Stomach (tissue), 9 donors: Measurements from ENCODE around the gene DCANP1. TPM values are rescaled to one million over a fixed set of nuclear protein-coding genes. Genes with fewer than 3 reads are reported as not detected.

Experiments
- DNase-seq, 2 donors: peaks; one replicate each; pipeline versions ENCODE4 v3.0.0 to v3.0.0-alpha.2; 2013 to 2019
- H3K27ac ChIP-seq, 5 donors: fragments of 200-600 bp in 4 of 5; sonication (generic) in 4 of 5; one replicate each; pipeline ENCODE4 v1.5.1; 2013 to 2019; ENCODE audit warnings: mild to moderate bottlenecking in 1 of 5, moderate library complexity in 1 of 5
- H3K27me3 ChIP-seq, 3 donors: fragments of 200-600 bp; sonication (generic); one replicate each; pipeline ENCODE4 v1.5.1; 2017 to 2019; ENCODE audit warnings: mixed run types in 1 of 3
- H3K36me3 ChIP-seq, 4 donors: fragments of 200-600 bp; sonication (generic); 1 replicate in 3 of 4; 2 replicates in 1 of 4; pipeline ENCODE4 v1.5.1; 2016 to 2019
- H3K4me1 ChIP-seq, 4 donors: fragments of 200-600 bp; sonication (generic); one replicate each; pipeline ENCODE4 v1.5.1; 2016 to 2019
- H3K4me3 ChIP-seq, 4 donors: fragments of 200-600 bp; sonication (generic) in 3 of 4; one replicate each; pipeline ENCODE4 v1.5.1; 2016 to 2019; ENCODE audit warnings: mild to moderate bottlenecking in 1 of 4
- H3K9me3 ChIP-seq, 4 donors: fragments of 200-600 bp; sonication (generic); one replicate each; pipeline ENCODE4 v1.5.1; 2016 to 2019
- CTCF ChIP-seq, 7 experiments: fragments of 450-650 bp in 4 of 7; fragments of 200-600 bp in 3 of 7; sonication (generic) in 3 of 7; IDR thresholded peaks; one replicate each; pipeline ENCODE4 v1.5.1; 2016 to 2019; ENCODE audit warnings: antibody characterized with exemption in 7 of 7, control low read depth in 2 of 7, mild to moderate bottlenecking in 1 of 7
- EP300 ChIP-seq: sonication (generic); formaldehyde crosslinking; IDR thresholded peaks from one replicate; pipeline ENCODE4 v1.6.1; 2017; ENCODE audit warnings: antibody characterized with exemption
- POLR2A ChIP-seq, 4 donors: fragments of 450-650 bp; IDR thresholded peaks; one replicate each; pipeline ENCODE4 v1.6.1; 2016; ENCODE audit warnings: antibody characterized with exemption in 4 of 4, control low read depth in 2 of 4, mild to moderate bottlenecking in 1 of 4, moderate library complexity in 1 of 4
- POLR2AphosphoS5 ChIP-seq, 3 donors: sonication (generic); formaldehyde crosslinking; IDR thresholded peaks; one replicate each; pipeline ENCODE4 v1.6.1; 2016; ENCODE audit warnings: antibody characterized with exemption in 3 of 3
- WGBS, 5 donors: extraction: QIAGEN DNeasy Blood & Tissue Kit in 3 of 5; methylation state at CpG; one replicate each; pipeline versions ENCODE4 v1.1.5 to v1.1.7; 2013 to 2018; 5-methylcytosine and 5-hydroxymethylcytosine counted together
- intact Hi-C: fragments of 100-400 bp; cut with DNase I; formaldehyde crosslinking; loops from one replicate; pipeline ENCODE4 v1.15.1; 2023; ENCODE audit warnings: low total_unique reads
- polyA plus RNA-seq, 3 donors: library from polyadenylated mRNA; stranded (reverse); fragments of 200-250 nt; gene quantifications; one replicate each; pipeline ENCODE4 v1.2.3, GENCODE V29; 2013
- total RNA-seq, 5 donors: library from RNA; depleted of rRNA; stranded (reverse); fragments of >200 nt; gene quantifications; one replicate each; pipeline versions ENCODE4 v1.1.0 to v1.2.3, GENCODE V29; 2014 to 2016
- donor health status: healthy with polysubstance abuse.
- donor health status: Bipolar disorder and iron deficiency.
- donor health status: healthy.

DCANP1 gene
- total and polyA plus RNA-seq, 8 donors, result 0.55 TPM; not detected in 7

DNA sequence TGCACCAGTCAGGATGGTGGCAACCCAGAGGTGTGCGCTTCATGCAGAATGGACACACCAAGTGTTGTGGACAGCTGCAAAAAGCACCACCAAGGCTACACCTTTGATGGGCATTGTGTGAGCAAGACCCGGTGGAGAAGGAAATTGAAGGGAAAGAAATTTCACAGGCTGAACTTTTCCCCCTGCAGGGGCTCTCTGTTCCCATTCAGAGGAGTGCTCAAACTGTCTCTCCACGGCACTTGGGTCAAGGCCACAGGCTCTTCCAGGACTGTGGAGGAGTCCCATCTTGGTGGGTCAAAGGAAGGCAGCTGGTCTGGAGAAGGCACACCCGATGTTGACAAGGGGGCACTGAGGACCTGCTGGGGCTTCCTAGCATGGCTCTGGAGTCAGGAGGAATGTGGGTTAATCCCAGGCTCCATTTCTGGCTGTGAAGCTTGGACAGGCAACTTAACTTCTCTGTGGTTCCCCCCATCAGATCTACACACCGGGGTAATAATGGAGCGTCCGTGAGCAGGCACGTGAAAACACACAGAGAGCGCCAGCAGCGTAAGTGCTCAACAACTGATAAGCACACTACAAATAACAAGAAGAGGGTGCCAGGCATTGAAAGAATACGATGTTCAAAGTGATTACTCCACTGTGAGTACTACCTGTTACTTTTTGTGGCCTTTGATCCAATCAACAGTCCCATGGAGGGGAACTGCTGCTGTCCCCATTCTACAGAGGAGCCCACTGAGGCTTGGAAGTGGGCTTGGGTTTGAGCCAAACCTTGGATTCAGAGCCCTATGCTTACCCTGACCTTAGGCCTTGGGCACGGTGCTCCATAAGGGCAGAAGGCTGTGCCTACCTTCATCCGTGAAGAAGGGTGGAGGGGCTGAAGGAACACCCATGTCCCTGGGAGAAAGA, 39.2 kb upstream of the DCANP1 start:
- H3K4me1 ChIP-seq, result peaks cover 17 to 34% (median 26%) of the 10 kb centered on the region in 4 donors
- TF ChIP-seq CTCF (IDR thresholded peaks at IDR 0.05) (no peak), POLR2AphosphoS5 (IDR thresholded peaks at IDR 0.05) (no peak), POLR2A (IDR thresholded peaks at IDR 0.05) (no peak)
- WGBS, 5 donors, result 41 to 70% (median 61%) methylated on average over 13 of the region's 13 CpGs

DNA sequence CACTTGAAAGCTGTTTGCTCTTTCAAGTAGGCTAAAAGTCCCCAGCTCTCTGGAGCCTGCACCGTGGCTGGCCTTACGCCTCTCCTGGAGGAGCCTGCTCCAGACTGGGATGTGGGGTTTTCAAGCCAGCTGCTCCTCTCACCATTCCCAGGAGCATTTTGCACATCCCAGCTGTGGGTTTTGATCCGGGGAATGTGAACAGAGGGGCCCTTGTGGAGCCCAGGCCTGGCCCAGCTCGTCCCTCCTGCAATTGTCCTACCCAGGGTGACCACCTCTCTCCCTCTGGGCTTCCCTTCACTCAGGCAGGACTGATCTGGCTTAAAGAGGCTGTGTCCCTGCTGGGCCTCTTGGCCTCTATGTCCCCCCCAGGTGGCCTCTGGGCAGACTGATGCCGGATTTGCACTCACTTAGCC, 37.5 kb upstream of the DCANP1 start:
- peaks cover 0 to 71% (median 40%) of the 10 kb centered on the region in 3 donors for H3K27me3 ChIP-seq
- peaks cover 11 to 18% (median 15%) of the 10 kb centered on the region in 4 donors for H3K4me1 ChIP-seq
- no peaks in the 10 kb centered on the region for H3K36me3 ChIP-seq
- no peak for DNase-seq
- H3K4me3 ChIP-seq, result no peak overlapping the region
- intact Hi-C loops, result no loop called here
- WGBS, 5 donors, result 65 to 77% (median 72%) methylated on average over 4 to 5 of the region's 5 CpGs
- no peaks in the 10 kb centered on the region for H3K9me3 ChIP-seq
- H3K27ac ChIP-seq, result no peak overlapping the region
- TF ChIP-seq POLR2AphosphoS5 (IDR thresholded peaks at IDR 0.05), result no peak
- no peak for TF ChIP-seq POLR2A (IDR thresholded peaks at IDR 0.05)
- no peak for TF ChIP-seq EP300
- TF ChIP-seq CTCF (IDR thresholded peaks at IDR 0.05), result no peak

More for the DNA sequence above, 39.2 kb upstream of the DCANP1 start:
- Histone ChIP-seq H3K27ac (no peak overlapping the region), H3K9me3 (no peaks in the 10 kb centered on the region), H3K27me3 (peaks cover 6 to 74% (median 53%) of the 10 kb centered on the region in 3 donors), H3K36me3 (no peaks in the 10 kb centered on the region), H3K4me3 (no peak overlapping the region)
- DNase-seq, result no peak
- intact Hi-C loops, result no loop called here

DNA sequence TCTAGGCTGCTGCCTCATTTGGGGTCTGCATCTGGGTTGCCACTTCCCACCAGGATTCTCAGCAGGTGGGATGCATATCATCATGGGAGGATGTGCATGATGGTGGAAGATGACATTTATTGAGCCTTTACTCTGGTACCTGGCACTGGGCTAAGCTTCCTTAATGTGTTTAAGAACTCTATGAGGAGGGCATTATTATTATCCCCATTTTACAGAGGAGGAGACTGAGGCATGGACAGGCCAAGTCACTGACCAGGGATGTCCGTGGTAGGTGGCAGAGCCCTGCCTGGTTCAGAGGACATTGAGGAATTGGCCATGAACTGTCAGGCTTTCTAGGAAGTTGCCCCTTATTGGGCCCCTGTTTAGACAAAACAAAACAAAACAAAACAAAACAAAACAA, 36.1 kb upstream of the DCANP1 start:
- Histone ChIP-seq H3K4me1 (peaks cover 0 to 4% (median 2%) of the 10 kb centered on the region in 4 donors), H3K9me3 (no peaks in the 10 kb centered on the region), H3K27me3 (peaks cover 0 to 69% (median 31%) of the 10 kb centered on the region in 3 donors), H3K4me3 (no peak overlapping the region), H3K36me3 (no peaks in the 10 kb centered on the region), H3K27ac (no peak overlapping the region)
- WGBS, 5 donors, result 71 to 91% (median 90%) methylated on average over 1 of the region's 1 CpG
- TF ChIP-seq POLR2A (IDR thresholded peaks at IDR 0.05), result no peak
- no peak for TF ChIP-seq POLR2AphosphoS5 (IDR thresholded peaks at IDR 0.05)
- no peak for TF ChIP-seq CTCF (IDR thresholded peaks at IDR 0.05)
- TF ChIP-seq EP300, result no peak
- intact Hi-C loops, result no loop called here
- no peak for DNase-seq

DNA sequence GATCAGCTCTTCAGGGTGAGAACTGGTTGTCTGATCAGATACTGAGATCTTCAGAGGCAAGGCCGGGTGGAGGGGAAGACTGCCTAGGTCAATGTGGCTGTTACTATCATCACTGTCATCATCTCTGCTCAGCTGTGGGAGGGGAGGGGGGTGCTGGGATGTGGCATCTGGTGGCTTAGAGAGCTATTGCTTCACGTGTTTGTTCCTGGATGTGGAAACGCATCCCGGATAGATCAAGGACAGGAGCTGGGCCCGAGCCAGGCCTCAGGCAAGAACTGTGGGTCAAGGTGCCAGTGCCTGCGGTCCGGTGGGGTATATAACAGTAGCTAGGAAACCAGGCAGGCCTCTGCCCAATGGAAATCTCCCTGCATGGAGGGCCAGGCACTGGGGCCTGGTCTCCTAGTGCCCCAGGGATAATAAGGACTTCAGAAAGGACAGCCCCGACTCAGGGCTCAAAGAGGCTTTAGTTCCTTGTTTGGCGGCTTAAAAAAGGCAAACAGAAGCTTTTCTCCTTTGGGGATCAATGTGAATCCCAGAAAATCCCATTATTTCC, 35.3 kb upstream of the DCANP1 start:
- no peak for DNase-seq
- peaks cover 0 to 69% (median 30%) of the 10 kb centered on the region in 3 donors for H3K27me3 ChIP-seq
- TF ChIP-seq POLR2AphosphoS5 (IDR thresholded peaks at IDR 0.05) (no peak), EP300 (no peak), CTCF (IDR thresholded peaks at IDR 0.05) (no peak), POLR2A (IDR thresholded peaks at IDR 0.05) (no peak)

More for the DNA sequence above, 35.3 kb upstream of the DCANP1 start:
- WGBS, 5 donors, result 57 to 85% (median 77%) methylated on average over 9 of the region's 9 CpGs
- no peak overlapping the region for H3K27ac ChIP-seq
- no peaks in the 10 kb centered on the region for H3K36me3 ChIP-seq
- H3K9me3 ChIP-seq, result no peaks in the 10 kb centered on the region
- no peaks in the 10 kb centered on the region for H3K4me1 ChIP-seq
- no peak overlapping the region for H3K4me3 ChIP-seq
- intact Hi-C loops, result no loop called here
